UCSD-AML1 (cell line): ENCODE data around the gene MSTO1.
"Not testable (repeated sequence)": the region's sequence is repeated elsewhere in the genome, so short reads cannot be mapped to it uniquely, and the experiment has no call there.

Experiments used
- DNase-seq: peaks from one replicate; lab custom pipeline; 2025; ENCODE audit not compliant: unreplicated experiment; lab: John Stamatoyannopoulos, UW

Gene MSTO1

DNA sequence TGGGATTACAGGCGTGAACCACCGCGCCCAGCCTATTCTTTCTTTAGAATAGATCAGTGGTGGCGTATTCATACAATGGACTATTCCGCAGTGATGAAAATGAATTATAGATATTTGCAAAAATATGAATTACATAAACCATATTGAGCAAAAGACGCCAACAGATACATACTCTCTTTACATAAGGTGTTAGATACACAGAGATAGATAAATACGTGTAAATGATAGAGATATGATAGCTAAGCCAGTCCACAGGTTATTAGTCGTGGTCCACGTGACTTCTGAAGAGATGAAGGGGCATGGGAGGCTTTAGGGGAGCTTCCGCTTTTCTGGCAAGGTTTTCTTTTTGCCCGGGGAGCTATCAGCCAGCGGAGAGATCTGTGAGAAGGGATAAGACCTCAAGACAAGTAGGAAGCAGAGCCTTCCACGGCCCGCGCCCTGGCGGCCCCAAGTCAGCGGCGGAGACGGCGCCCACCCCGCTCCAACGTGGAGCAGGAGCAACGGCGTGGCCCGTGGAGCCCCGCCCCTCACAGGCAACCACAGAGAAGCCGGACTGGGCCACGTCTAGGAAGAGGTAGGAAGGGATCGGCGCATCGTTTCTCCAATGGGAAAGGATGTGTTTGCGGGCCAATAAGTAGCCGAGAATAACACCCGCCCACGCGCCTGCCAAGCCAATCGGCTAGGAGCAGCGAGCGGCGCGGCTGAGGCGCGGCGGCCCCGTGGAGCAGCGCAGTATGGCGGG, at the start of gene MSTO1:
Gene MSTO1 (plus strand): TSS at position 704 of the 742 bp plus-strand sequence. CDS start 31 bp downstream, at position 735.
- DNase-seq: peak; percentile 93

DNA sequence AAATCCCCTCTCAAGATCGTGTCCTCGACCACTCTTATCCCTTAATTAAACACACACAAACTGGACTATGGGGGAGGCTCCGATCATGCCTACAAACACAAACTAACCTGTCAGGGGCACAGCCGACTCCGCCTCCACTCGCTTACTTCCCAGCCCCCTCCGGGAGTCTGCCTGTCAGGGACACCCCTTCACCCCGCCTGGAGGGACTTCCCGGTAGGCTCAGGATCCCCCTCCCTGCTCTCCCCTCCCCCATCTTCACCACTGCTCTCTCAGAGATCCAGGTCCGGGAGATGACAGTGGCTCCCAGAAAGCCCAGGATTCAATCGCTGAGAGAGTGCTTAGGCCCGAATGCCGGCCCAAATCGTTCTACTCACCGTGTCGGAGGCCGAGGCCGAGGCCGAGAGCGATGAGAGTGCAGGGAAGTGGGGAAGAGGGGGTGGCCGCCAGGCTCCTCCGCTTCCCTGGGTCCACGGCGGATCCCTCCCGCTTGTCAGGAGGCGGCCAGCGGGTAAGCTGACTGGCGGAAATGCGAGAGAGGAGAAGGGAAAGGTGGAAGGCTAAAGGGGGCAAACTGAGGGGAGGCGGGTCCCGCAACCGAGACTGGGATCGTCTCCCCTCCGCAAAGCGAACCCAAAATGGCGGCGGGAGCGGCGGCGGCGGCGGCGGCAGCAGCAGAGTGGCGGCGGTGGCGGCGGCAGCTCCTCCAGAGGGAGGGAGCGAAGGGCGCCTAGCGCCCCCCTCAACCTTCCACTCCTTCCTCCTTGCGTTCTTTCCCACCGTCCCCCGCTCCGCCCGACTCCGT, 48.0 kb upstream of the MSTO1 start:
- DNase-seq: not testable (repeated sequence)

DNA sequence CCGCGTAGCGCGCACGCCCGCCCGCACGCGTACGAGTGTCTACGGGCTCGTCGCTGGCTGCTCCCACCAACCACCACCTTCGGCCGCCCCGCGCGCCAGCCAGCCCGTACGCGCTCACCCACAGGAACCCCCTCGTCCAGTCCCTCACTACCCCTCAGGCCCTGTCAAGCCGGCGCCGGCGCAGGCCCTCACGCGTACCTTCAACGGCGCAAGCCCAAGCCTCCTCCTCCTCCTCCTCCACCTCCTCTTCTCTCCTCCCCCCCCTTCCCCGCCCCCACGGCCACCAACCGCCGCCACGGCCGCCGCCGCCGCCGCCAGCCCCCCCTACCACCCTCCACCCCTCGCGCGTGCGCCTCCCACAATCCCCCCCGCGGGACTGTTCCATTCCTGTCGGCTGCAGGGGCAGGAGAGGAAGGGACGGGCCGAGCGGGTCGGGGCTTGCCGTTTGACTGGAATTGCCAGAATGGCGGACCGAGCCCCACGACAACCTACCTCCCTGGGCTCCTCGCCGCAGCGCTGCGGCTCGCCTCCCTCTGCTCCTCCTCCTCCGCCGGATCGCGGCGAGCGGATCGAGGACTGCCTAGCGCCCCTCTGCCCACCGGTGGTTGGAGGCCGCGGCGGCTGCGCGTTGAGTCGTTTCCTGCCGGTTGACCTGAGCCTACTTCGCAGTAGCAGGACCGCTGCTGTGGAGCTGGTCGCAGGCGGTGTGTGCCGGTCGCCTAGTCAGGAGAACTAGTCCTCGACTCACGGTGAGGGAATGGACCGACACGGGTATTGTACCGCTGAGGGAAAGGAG, 47.2 kb upstream of the MSTO1 start, which contains the start of gene ASH1L:
Gene ASH1L (minus strand): TSS at position 223 of the 796 bp plus-strand sequence. CDS start 41,284 bp downstream, outside the sequence.
- DNase-seq: peak; percentile 96

DNA sequence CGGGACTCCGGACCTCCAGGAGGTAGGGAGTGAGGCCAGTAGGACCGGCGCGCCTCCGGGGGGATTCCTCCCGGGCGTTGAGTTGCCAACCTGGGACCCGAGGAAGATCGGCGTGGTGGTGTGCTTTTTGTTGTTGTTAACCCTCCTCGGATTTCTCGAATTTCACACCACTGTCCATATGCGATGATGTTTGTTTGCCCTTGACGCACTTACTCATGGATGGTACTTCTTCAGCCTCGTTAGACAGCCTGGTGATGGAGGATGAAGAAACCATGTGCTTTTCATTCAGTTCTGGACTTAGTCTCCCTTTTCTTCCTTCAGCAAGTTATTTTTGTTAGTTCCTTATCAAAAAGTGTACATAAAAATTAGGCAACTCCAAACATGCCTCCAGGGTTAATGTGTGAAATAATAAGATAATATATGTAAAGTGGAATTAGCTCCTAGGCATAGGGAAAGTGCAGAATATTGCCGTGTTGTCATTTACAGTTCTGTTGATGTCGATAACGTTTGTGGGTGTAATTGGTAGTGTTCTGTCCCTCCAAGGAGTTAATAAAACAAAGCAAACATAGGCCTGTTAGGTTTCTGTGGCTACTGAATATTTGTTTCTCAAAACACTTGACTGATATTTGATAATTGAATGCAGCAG, 46.5 kb upstream of the MSTO1 start:
- not testable (repeated sequence) for DNase-seq

DNA sequence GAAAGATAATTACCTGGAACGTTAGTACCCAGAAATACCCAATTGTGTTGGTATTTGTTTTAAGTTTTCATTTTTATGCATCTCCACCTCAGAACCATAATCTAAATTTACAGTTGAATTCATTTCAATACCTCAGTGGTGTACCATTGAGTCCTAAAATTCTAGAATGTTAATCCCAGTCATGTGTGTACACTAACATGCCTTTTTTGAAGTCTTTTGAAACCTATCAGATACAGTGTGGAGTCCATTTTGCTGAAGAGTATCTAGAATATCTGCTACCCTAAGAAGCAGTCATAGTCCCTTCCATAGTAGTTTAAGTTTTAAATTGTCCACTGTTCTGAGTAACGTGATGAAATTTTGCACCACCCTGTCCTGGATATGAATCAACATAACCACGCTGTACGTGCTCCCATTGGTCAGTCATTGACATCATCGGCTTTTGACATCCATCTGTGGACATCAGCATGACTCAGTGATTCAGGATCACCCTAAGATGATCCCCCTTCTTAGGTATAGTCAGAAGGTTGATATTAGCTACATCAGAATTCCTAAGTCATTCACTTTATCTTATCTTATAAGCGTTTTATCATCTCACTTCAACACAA, 39.9 kb upstream of the MSTO1 start:
- no peak for DNase-seq

DNA sequence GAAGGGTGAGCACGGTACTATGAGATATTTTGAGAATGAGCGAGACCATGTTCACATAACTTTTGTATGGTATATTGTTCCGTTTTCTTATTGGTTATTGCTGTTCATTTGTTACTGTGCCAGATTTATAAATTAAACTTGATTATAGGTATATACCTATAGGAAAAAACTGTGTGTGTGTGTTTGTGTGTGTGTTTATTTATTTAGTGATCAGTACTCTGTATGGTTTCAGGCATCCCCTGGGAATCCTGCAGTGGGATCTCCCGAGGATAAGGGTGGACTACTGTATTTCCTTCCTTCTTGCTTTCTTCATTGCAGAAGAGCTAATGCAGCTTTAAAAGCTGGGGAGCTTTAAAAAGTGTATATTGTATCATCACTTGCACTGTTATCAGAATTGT, 39.4 kb upstream of the MSTO1 start:
- DNase-seq: no peak

DNA sequence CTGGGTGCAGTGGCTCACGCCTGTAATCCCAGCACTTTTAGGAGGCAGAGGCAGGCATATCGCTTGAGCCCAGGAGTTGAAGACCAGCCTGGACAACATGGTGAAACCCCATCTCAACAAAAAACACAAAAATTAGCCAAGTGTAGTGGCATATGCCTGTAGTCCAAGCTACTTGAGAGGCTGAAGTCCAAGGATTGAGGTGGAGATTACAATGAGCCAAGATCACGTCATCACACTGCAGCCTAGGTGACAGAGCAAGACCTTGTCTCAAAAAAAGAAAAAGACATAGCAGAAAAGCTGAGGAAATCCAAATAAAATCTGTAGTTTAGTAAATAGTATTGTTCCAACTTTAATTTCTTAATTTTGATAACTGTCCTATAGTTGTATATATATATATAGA, 35.9 kb upstream of the MSTO1 start:
- DNase-seq: no peak

DNA sequence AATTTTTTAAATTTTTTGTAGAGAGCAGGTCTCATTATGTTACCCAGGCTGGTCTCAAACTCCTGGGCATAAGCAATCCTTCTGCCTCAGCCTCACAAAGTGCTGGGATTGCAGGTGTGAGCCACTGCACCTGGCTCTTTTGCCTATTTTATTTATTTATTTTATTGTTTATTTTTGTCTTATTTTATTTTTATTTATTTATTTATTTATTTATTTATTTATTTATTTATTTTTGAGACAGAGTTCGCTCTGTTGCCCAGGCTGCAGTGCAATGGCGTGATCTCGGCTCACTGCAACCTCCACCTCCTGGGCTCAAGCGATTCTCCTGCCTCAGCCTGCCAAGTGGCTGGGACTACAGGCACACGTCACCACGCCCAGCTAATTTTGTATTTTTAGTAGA, 34.4 kb upstream of the MSTO1 start:
- DNase-seq: not testable (repeated sequence)

DNA sequence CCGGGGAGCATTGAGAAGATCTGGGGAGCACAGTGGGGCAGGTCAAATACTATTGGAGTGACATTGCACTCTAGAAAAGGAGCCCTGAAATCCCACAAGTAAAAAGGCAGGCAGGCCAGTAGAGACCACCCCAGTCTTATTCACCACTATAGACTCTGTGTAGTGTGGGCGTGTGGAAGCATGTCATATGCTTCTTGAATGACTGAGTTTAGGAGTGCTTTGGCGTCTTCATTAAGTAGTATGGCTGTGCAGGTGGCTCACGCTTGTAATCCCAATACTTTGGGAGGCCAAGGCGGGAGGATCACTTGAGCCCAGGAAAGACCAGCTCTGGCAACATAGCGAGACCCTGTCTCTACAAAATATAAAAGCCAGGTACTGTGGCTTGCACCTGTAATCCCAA, 26.2 kb upstream of the MSTO1 start:
- not testable (repeated sequence) for DNase-seq

DNA sequence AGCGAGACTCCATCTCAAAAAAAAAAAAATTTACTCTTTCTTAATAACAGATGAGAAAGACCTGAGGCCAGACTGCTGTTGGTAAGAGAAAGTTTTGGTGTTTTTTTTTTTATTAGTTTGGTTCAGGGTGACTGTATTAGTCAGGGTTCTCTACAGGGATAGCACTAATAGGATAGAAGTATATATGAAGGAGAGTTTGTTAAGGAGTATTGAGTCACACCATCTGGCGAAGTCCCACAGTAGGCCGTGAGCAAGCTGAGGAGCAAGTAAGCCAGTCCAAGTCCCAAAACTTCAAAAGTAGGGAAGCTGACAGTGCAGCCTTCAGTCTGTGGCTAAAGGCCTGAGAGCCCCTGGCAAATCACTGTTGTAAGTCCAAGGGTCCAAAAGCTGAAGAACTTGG, 20.7 kb upstream of the MSTO1 start:
- not testable (repeated sequence) for DNase-seq

DNA sequence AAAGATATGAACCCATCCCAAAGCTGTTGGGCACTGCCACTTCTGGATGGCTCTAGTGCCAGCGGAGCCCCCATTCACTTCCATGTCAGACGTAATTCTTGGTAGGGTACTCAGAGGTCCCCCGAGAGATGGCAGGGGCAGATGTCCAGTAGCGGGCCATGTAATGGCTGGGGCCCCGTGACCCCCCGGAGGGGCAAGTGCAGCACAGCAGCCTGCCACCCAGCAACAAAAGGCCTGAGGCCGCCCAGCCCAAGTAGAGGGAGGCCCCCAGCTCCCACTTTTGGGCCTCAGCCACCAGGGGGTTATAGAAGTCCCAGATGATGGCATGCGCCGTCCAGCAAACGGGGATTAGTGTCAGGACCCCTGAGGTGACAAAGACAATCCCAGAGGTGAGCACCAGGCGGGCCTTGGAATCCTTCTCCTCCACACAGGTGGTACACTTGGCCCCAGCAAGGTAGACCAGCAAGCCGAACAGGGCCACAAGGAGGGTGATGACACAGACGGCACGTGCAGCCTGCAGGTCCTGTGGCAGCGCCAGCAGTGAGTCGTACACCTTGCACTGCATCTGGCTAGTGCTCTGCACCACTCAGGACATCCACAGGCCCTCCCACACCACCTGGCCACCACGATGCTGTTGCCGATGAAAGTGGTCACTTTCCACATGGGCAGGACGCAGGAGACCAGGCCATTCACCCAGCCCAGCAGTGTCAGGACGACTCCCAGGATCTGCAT, 19.3 kb upstream of the MSTO1 start:
- not testable (repeated sequence) for DNase-seq

DNA sequence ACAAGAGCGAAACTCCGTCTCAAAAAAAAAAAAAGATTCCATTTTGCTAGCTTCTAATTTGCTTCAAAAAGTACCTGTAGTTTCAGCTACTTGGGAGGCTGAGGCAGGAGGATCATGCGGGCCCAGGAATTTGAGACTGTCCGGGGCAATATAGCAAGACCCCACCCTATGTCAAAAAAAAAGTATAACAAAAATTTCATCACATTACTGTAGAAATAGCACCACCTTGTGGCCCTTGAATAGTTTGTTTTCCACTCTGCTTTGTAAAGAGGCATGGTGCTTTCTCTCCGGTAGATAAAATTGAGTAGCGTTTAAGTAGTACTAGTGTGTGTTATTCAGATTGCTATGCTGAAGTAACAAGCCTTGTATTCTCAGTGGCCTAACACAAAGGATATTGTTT, 18.2 kb upstream of the MSTO1 start:
- DNase-seq: no peak

DNA sequence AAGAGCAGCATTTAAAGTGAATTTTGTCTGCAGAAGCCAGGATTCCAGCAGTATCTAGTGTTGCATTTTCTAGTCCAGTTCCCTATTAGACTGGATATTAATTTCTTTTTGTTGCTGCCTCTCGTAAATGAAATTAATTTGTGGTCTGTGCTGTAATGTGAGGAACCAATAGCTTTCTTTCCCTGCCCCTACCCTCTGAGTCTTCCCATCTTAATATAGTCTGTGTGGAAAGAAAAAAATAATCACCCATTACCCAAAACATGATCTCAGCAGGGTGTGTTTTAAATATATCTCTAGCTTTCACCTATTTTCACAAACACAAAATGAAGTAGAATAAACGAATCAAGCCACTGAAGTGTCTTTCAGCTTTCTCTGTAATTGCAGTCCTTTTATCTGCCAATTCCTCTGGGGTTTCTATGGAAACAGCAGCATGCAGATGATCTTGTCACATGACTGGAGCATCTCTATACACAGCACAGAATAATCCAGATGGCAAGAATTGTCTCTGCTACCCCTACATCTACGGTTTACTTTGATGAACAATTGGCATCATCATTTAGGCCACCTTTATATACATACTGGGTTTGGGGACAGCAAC, 14.0 kb upstream of the MSTO1 start:
- not testable (repeated sequence) for DNase-seq

DNA sequence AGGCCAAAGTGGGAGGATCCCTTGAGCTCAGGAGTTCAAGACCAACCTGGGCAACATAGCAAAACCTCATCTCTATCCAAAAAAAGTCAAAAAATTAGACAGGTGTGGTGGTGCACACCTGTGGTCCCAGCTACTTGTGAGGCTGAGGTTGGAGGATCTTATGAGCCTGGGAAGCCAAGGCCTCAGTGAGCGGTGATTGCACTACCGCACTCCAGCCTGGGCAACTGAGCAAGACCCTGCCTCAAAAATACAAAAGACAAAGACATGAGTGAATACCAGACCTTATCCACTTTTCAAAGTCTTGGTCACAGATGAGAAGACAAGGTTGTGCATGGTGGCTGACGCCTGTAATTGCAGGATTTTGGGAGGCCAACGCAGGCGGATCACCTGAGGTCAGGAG, 13.2 kb upstream of the MSTO1 start:
- no peak for DNase-seq

DNA sequence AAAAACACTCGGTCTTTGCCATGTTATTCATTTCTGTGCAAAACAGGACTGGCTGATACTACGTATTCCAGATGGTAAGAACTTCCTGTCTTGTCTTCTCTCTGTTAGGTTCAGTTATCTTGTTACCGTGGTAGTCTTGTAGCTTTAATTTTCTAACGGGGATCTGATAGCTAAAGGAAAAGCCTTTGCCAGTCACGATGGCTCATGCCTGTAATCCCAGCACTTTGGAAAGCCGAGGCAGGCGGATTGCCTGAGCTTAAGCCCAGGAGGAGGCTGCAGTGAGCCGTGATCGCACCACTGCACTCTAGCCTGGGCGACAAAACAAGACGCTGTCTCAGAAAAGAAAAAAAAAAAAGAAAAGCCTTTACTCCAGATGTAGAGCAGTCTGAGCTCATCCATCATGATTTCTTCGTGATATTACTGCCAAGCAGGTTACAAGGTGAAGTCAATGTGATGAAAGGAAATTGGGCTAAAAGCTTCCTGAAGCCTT, 11.1 kb upstream of the MSTO1 start:
- DNase-seq: no peak

DNA sequence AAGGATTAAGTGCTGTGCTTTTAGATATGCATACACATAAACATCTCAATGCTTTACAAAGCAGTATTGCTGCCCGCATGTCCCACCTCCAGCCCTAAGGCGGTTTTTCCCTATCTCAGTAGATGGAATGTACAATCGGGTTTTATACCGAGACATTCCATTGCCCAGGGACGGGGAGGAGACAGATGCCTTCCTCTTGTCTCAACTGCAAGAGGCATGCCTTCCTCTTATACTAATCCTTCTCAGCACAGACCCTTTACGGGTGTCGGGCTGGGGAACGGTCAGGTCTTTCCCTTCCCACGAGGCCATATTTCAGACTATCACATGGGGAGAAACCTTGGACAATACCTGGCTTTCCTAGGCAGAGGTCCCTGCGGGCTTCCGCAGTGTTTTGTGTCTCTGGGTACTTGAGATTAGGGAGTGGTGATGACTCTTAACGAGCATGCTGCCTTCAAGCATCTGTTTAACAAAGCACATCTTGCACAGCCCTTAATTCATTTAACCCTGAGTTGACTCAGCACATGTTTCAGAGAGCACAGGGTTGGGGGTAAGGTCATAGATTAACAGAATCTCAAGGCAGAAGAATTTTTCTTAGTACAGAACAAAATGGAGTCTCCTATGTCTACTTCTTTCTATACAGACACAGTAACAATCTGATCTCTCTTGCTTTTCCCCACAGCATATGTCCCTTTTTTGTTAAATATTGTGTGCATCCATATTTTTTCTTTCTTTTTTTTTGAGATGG, 10.0 kb upstream of the MSTO1 start:
- DNase-seq: not testable (repeated sequence)

DNA sequence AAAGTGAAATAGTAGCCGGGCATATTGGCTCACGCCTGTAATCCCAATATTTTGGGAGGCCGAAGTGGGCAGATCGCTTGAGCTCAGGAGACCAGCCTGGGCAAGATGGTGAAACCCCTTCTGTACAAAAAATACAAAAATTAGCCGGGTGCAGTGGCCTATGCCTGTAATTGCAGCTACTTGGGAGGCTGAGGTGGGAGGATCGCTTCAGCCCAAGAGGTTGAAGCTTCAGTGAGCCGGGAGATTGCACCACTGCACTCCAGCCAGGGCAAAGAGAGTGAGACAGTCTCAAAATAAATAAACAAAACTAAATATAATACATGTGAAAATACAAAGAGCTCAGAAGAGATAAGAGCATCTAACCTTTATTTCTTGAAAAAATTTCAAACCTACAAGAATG, 2.3 kb upstream of the MSTO1 start:
- DNase-seq: no peak

DNA sequence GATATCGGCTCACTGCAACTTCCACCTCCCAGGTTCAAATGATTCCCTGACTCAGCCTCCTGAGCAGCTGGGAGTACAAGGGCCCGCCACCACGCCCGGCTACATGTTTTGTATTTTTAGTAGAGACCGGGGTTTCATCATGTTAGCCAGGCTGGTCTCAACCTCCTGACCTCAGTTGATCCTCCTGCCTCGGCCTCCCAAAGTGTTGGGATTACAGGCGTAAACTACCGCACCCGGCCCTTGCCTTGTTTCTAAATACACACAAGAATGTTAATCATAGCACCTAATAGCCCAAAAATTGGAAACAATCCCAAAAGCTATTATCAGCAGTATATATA, 1.2 kb upstream of the MSTO1 start:
- no peak for DNase-seq

DNA sequence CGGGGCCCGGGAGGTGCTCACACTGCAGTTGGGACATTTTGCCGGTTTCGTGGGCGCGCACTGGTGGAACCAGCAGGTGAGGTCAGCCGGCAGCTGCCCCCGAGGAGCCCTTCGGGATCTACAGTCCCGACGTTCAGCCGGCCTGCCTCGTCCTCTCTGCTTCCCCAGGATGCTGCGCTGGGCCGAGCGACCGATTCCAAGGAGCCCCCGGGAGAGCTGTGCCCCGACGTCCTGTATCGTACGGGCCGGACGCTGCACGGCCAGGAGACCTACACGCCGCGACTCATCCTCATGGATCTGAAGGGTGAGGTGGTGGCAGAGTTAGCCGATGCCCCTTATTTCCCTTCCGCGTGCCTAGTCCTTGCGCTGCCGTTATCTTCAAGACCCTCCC, 234 bp downstream of the MSTO1 start:
- DNase-seq: not testable (repeated sequence)
